Liver (tissue), 9 donors: ENCODE data around the gene ANO7. TPM values are rescaled to one million over a fixed set of nuclear protein-coding genes. Genes with fewer than 3 reads are reported as not detected.

Source experiments
- DNase-seq: peaks from one replicate; pipeline ENCODE4 v3.0.0-alpha.2; 2017; ENCODE audit warnings: low spot score
- H3K27ac ChIP-seq, 2 donors: one replicate each; pipeline ENCODE4 v1.7.0; 2013; ENCODE audit warnings: inconsistent platforms in 2 of 2, low read length in 2 of 2, control low read depth in 1 of 2, low read depth in 1 of 2, mild to moderate bottlenecking in 1 of 2
- H3K27me3 ChIP-seq, 4 donors: one replicate each; pipeline versions ENCODE4 v1.6.1 to v1.7.0; 2013; ENCODE audit warnings: low read length in 3 of 4, inconsistent platforms in 1 of 4, mild to moderate bottlenecking in 1 of 4, moderate library complexity in 1 of 4; ENCODE audit not compliant: control insufficient read depth in 4 of 4, insufficient read depth in 4 of 4
- H3K36me3 ChIP-seq, 4 donors: one replicate each; pipeline versions ENCODE4 v1.6.1 to v1.7.0; 2013; ENCODE audit warnings: low read length in 3 of 4, mild to moderate bottlenecking in 3 of 4, low read depth in 1 of 4, moderate library complexity in 1 of 4; ENCODE audit not compliant: control insufficient read depth in 4 of 4, insufficient read depth in 3 of 4
- H3K4me1 ChIP-seq, 4 donors: one replicate each; pipeline versions ENCODE4 v1.6.1 to v1.7.0; 2013; ENCODE audit warnings: low read length in 3 of 4, mild to moderate bottlenecking in 3 of 4, moderate library complexity in 1 of 4; ENCODE audit not compliant: control insufficient read depth in 4 of 4, insufficient read depth in 4 of 4
- H3K4me3 ChIP-seq, 3 donors: one replicate each; pipeline versions ENCODE4 v1.6.1 to v1.7.0; 2013; ENCODE audit warnings: low read length in 3 of 3, control low read depth in 1 of 3, low read depth in 1 of 3, mild to moderate bottlenecking in 1 of 3
- H3K9ac ChIP-seq, 2 donors: one replicate each; pipeline ENCODE4 v1.7.0; 2013; ENCODE audit warnings: low read length in 2 of 2, mild to moderate bottlenecking in 2 of 2, moderate library complexity in 2 of 2, control low read depth in 1 of 2, low read depth in 1 of 2
- H3K9me3 ChIP-seq, 4 donors: one replicate each; pipeline versions ENCODE4 v1.6.1 to v1.7.0; 2013; ENCODE audit warnings: low read length in 3 of 4; ENCODE audit not compliant: control insufficient read depth in 4 of 4
- ATF3 ChIP-seq: IDR thresholded peaks from 2 replicates; pipeline ENCODE4 v1.6.1; 2016; ENCODE audit warnings: antibody characterized with exemption
- CTCF ChIP-seq: fragments of 150-350 bp; IDR thresholded peaks from 2 replicates; pipeline ENCODE4 v1.5.1; 2017; ENCODE audit warnings: improper control_type of control experiment, low read depth, low read length; ENCODE audit not compliant: missing input control
- FOXA1 ChIP-seq: IDR thresholded peaks from 2 replicates; pipeline ENCODE4 v1.6.1; 2016; ENCODE audit warnings: antibody characterized with exemption
- FOXA2 ChIP-seq: IDR thresholded peaks from 2 replicates; pipeline ENCODE4 v1.6.1; 2016; ENCODE audit warnings: antibody characterized with exemption
- JUND ChIP-seq, 2 donors: IDR thresholded peaks; 2 replicates each; pipeline ENCODE4 v1.6.1; 2016; ENCODE audit warnings: antibody characterized with exemption in 2 of 2
- MAX ChIP-seq: IDR thresholded peaks from 2 replicates; pipeline ENCODE4 v1.6.1; 2016; ENCODE audit warnings: antibody characterized with exemption
- RAD21 ChIP-seq, 2 donors: IDR thresholded peaks; 2 replicates each; pipeline ENCODE4 v1.6.1; 2016; ENCODE audit warnings: antibody characterized with exemption in 2 of 2, mild to moderate bottlenecking in 2 of 2
- REST ChIP-seq: IDR thresholded peaks from 2 replicates; pipeline ENCODE4 v1.6.1; 2016; ENCODE audit warnings: antibody characterized with exemption, mild to moderate bottlenecking
- TAF1 ChIP-seq: conservative IDR thresholded peaks from 2 replicates; pipeline ENCODE4 v1.6.1; 2016; ENCODE audit warnings: antibody characterized with exemption, mild to moderate bottlenecking
- YY1 ChIP-seq: IDR thresholded peaks from 2 replicates; pipeline ENCODE4 v1.6.1; 2016; ENCODE audit warnings: antibody characterized with exemption, mild to moderate bottlenecking
- ZBTB33 ChIP-seq: IDR thresholded peaks from 2 replicates; pipeline ENCODE4 v1.6.1; 2016; ENCODE audit warnings: antibody characterized with exemption
- WGBS: extraction: QIAGEN DNeasy Blood & Tissue Kit; methylation state at CpG from one replicate; pipeline ENCODE4 v1.1.7; 2013; 5-methylcytosine and 5-hydroxymethylcytosine counted together
- polyA plus RNA-seq, 2 donors: library from polyadenylated mRNA; stranded (reverse) in 1 of 2; unstranded in 1 of 2; fragments of 200-250 nt in 1 of 2; fragments of >200 nt in 1 of 2; fragmentation: Nextera tagmentation in 1 of 2; extraction: Ambion mirVana in 1 of 2; gene quantifications; one replicate each; pipeline versions ENCODE4 v1.2.1 to v1.2.3, GENCODE V29; 2013 to 2015
- total RNA-seq, 2 donors: library from RNA; depleted of rRNA; stranded (reverse); fragments of >200 nt; gene quantifications; one replicate each; pipeline ENCODE4 v1.2.3, GENCODE V29; 2014
- donor health status: healthy.
- donor health status: healthy.
- donor health status: healthy.
- donor health status: healthy.
- donor health status: healthy.

The ANO7 gene
- total and polyA plus RNA-seq, 4 donors = 0.25 to 0.70 (median 0.45) TPM

- WGBS = 88% methylated on average over 13 of the region's 13 CpGs
- Histone ChIP-seq H3K27ac (no peak overlapping the region), H3K4me1 (peaks cover 0 to 5% (median 0%) of the 10 kb centered on the region in 4 donors), H3K9me3 (no peaks in the 10 kb centered on the region), H3K4me3 (no peak overlapping the region), H3K9ac (no peak overlapping the region), H3K27me3 (no peaks in the 10 kb centered on the region), H3K36me3 (no peaks in the 10 kb centered on the region)
- no peak for TF ChIP-seq REST
- TF ChIP-seq FOXA2 = no peak
- no peak for TF ChIP-seq YY1
- no peak for TF ChIP-seq TAF1
- TF ChIP-seq ATF3 = no peak
- TF ChIP-seq CTCF = no peak
- TF ChIP-seq FOXA1 = no peak
- no peak for TF ChIP-seq JUND (IDR thresholded peaks at IDR 0.05)
- TF ChIP-seq MAX = no peak
- TF ChIP-seq RAD21 (IDR thresholded peaks at IDR 0.05) = no peak
- no peak for DNase-seq
Observed at GRCh38 chr2:241213041-241213440, 24.6 kb downstream of the ANO7 start.

GRCh38 chr2:241213567-241213966, 25.1 kb downstream of the ANO7 start:
- no peak overlapping the region for H3K27ac ChIP-seq
- no peak for DNase-seq
- no peaks in the 10 kb centered on the region for H3K27me3 ChIP-seq
- no peaks in the 10 kb centered on the region for H3K9me3 ChIP-seq
- H3K4me3 ChIP-seq = no peak overlapping the region
- H3K9ac ChIP-seq = no peak overlapping the region
- WGBS = 82% methylated on average over 7 of the region's 7 CpGs
- TF ChIP-seq CTCF (no peak), RAD21 (IDR thresholded peaks at IDR 0.05) (no peak), ZBTB33 (no peak), ATF3 (no peak)
- H3K36me3 ChIP-seq = no peaks in the 10 kb centered on the region
- peaks cover 0 to 7% (median 1%) of the 10 kb centered on the region in 4 donors for H3K4me1 ChIP-seq
